ENCODE measurements around the gene POMC.
"Not testable (repeated sequence)": the region's sequence is repeated elsewhere in the genome, so short reads cannot be mapped to it uniquely, and the experiment has no call there.

The POMC gene

DNA sequence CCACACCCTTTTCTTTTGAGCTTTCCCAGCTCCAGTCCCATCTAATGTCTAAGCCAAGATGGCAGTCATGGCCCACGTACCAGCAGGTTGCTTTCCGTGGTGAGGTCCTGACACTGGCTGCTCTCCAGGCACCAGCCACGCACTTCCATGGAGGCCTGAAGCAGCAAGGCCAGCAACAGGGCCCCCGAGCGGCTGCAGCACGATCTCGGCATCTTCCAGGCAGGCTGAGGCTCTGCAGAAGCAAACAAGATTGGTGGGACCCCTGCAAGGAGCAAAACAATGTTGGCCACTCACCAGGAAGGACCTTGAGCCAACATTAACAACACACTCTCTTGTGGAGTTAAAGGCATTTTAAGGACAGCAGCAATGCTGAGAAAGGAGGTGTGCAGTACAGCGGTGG, 3.8 kb downstream of the POMC start:
- Histone ChIP-seq H2BK5ac (ENCODE audit: low read length) (no peak overlapping the region), H3K4me2 (ENCODE audit: low read length) (no peak overlapping the region), H3K4ac (ENCODE audit: low read depth, low read length) (no peak overlapping the region), H3K9ac (ENCODE audit: low read length) (no peak overlapping the region), H3K56ac (ENCODE audit: low read length) (no peak overlapping the region), H2BK120ac (ENCODE audit: low read depth, low read length) (no peak overlapping the region), H3K79me2 (ENCODE audit: control insufficient read depth, insufficient read depth, low read length) (no peaks in the 10 kb centered on the region), H3K36me3 (ENCODE audit: control insufficient read depth, insufficient read depth, low read length) (no peaks in the 10 kb centered on the region), H3K4me1 (ENCODE audit: control insufficient read depth, low read depth, low read length) (peaks cover 2% of the 10 kb centered on the region), H4K8ac (ENCODE audit: low read depth, low read length) (no peak overlapping the region), H2BK15ac (replicated peaks; ENCODE audit: low read depth) (no peak overlapping the region), H4K5ac (ENCODE audit: low read length) (no peak overlapping the region), H3K27me3 (ENCODE audit: insufficient read depth, low read length, poor library complexity) (peaks cover 16% of the 10 kb centered on the region), H3K18ac (ENCODE audit: low read length) (no peak overlapping the region), H2AK5ac (ENCODE audit: low read length) (no peak overlapping the region), H3K79me1 (ENCODE audit: low read length) (no peaks in the 10 kb centered on the region), H3K23ac (ENCODE audit: low read length) (no peak overlapping the region), H3K4me3 (ENCODE audit: low read length) (no peak overlapping the region), H3K27ac (ENCODE audit: low read depth, low read length) (no peak overlapping the region)
- WGBS (ENCODE audit: extremely low coverage, insufficient coverage, low lambda C conversion rate) = no CpG with 5 or more reads among the region's 8 CpGs
- DNase-seq = peak; percentile 28

DNA sequence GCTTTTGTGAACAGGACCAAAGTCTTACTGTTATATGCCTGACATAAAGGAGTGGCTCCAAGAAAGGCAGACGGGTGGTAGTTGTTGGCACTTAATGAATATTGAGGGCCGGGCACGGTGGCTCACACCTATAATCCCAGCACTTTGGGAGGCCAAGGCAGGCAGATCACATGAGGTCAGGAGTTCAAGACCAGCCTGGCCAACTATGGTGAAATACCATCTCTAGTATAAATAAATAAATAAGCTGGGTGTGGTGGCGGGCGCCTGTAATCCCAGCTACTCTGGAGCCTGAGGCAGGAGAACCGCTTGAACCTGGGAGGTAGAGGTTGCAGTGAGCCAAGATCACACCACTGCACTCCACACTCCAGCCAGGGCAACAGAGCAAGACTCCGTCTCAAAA, 6.3 kb downstream of the POMC start:
- not testable (repeated sequence) for H2BK5ac ChIP-seq (ENCODE audit: low read length); H3K56ac ChIP-seq (ENCODE audit: low read length); H3K79me1 ChIP-seq (ENCODE audit: low read length); H3K27ac ChIP-seq (ENCODE audit: low read depth, low read length); H4K5ac ChIP-seq (ENCODE audit: low read length); H3K79me2 ChIP-seq (ENCODE audit: control insufficient read depth, insufficient read depth, low read length); H4K8ac ChIP-seq (ENCODE audit: low read depth, low read length); H3K23ac ChIP-seq (ENCODE audit: low read length); H3K9ac ChIP-seq (ENCODE audit: low read length); H3K4me1 ChIP-seq (ENCODE audit: control insufficient read depth, low read depth, low read length); H2BK120ac ChIP-seq (ENCODE audit: low read depth, low read length); H3K36me3 ChIP-seq (ENCODE audit: control insufficient read depth, insufficient read depth, low read length); H3K4me3 ChIP-seq (ENCODE audit: low read length); H3K18ac ChIP-seq (ENCODE audit: low read length); H2BK15ac ChIP-seq (replicated peaks; ENCODE audit: low read depth); DNase-seq; H3K4ac ChIP-seq (ENCODE audit: low read depth, low read length); H3K4me2 ChIP-seq (ENCODE audit: low read length); H3K27me3 ChIP-seq (ENCODE audit: insufficient read depth, low read length, poor library complexity); H2AK5ac ChIP-seq (ENCODE audit: low read length)
- no CpG with 5 or more reads among the region's 7 CpGs for WGBS (ENCODE audit: extremely low coverage, insufficient coverage, low lambda C conversion rate)

DNA sequence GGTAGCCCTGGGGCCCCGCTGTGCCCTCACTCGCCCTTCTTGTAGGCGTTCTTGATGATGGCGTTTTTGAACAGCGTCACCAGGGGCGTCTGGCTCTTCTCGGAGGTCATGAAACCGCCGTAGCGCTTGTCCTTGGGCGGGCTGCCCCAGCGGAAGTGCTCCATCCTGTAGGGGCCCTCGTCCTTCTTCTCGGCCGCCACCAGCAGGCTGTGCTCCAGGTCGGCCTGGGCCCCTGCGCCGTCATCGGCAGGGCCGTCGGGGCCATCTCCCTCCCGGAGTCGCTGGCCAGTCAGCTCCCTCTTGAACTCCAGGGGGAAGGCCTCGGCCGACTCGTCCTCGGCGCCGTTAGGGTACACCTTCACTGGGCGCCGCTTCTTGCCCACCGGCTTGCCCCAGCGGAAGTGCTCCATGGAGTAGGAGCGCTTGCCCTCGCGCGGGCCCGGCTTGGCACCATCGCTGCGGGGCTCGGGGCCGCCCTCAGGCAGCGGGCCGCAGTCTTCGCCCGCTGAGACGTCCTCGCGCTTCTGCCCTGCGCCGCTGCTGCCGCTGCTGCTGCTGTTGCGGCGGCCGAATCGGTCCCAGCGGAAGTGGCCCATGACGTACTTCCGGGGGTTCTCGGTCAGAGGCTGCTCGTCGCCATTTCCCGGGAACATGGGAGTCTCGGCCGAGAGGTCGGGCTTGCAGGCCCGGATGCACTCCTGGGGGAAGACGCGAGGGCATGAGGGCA, 7.2 kb downstream of the POMC start:
- WGBS (ENCODE audit: extremely low coverage, insufficient coverage, low lambda C conversion rate) = no CpG with 5 or more reads among the region's 69 CpGs
- H3K18ac ChIP-seq (ENCODE audit: low read length) = no peak overlapping the region
- H3K36me3 ChIP-seq (ENCODE audit: control insufficient read depth, insufficient read depth, low read length) = no peaks in the 10 kb centered on the region
- no peak overlapping the region for H3K4me2 ChIP-seq (ENCODE audit: low read length)
- no peak overlapping the region for H4K8ac ChIP-seq (ENCODE audit: low read depth, low read length)
- H3K56ac ChIP-seq (ENCODE audit: low read length) = peak overlapping the region; percentile 52
- peak; percentile 42 for DNase-seq
- no peak overlapping the region for H4K5ac ChIP-seq (ENCODE audit: low read length)
- H2BK5ac ChIP-seq (ENCODE audit: low read length) = no peak overlapping the region
- H2AK5ac ChIP-seq (ENCODE audit: low read length) = no peak overlapping the region
- no peak overlapping the region for H2BK15ac ChIP-seq (replicated peaks; ENCODE audit: low read depth)
- no peak overlapping the region for H3K23ac ChIP-seq (ENCODE audit: low read length)
- no peaks in the 10 kb centered on the region for H3K79me2 ChIP-seq (ENCODE audit: control insufficient read depth, insufficient read depth, low read length)
- no peak overlapping the region for H3K9ac ChIP-seq (ENCODE audit: low read length)
- H3K4me3 ChIP-seq (ENCODE audit: low read length) = no peak overlapping the region
- no peak overlapping the region for H3K27ac ChIP-seq (ENCODE audit: low read depth, low read length)
- H3K79me1 ChIP-seq (ENCODE audit: low read length) = no peaks in the 10 kb centered on the region
- no peak overlapping the region for H2BK120ac ChIP-seq (ENCODE audit: low read depth, low read length)
- H3K4ac ChIP-seq (ENCODE audit: low read depth, low read length) = no peak overlapping the region
- H3K27me3 ChIP-seq (ENCODE audit: insufficient read depth, low read length, poor library complexity) = no peaks in the 10 kb centered on the region
- peaks cover 2% of the 10 kb centered on the region for H3K4me1 ChIP-seq (ENCODE audit: control insufficient read depth, low read depth, low read length)

DNA sequence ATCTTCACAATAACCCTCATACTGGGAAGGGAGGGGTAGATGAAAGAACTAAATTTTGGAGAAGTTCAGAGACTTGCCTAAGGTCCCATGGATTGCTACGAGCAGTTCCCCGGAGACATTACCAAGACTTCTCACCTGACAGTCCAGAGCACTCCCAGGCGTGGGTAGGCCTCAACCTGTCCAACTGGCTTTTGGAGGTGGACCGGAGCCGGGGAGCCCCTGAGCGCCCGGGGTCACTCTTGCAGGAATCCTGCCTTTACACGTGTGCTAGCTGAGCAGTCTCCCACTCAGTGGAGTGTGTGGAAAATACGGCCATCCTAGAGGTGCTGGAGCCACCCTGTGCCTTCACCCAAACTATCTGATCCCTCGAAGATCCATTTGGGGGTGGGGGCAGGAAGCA, 8.0 kb downstream of the POMC start:
- Histone ChIP-seq H3K79me2 (ENCODE audit: control insufficient read depth, insufficient read depth, low read length) (no peaks in the 10 kb centered on the region), H3K79me1 (ENCODE audit: low read length) (no peaks in the 10 kb centered on the region), H3K18ac (ENCODE audit: low read length) (no peak overlapping the region), H2AK5ac (ENCODE audit: low read length) (no peak overlapping the region), H3K36me3 (ENCODE audit: control insufficient read depth, insufficient read depth, low read length) (no peaks in the 10 kb centered on the region), H3K4me3 (ENCODE audit: low read length) (no peak overlapping the region), H3K4me1 (ENCODE audit: control insufficient read depth, low read depth, low read length) (peaks cover 2% of the 10 kb centered on the region), H2BK15ac (replicated peaks; ENCODE audit: low read depth) (no peak overlapping the region), H2BK120ac (ENCODE audit: low read depth, low read length) (no peak overlapping the region), H3K56ac (ENCODE audit: low read length) (peak overlapping the region; percentile 39), H3K27me3 (ENCODE audit: insufficient read depth, low read length, poor library complexity) (no peaks in the 10 kb centered on the region), H3K4ac (ENCODE audit: low read depth, low read length) (no peak overlapping the region), H3K9ac (ENCODE audit: low read length) (no peak overlapping the region), H4K5ac (ENCODE audit: low read length) (no peak overlapping the region), H3K4me2 (ENCODE audit: low read length) (no peak overlapping the region), H4K8ac (ENCODE audit: low read depth, low read length) (no peak overlapping the region), H3K27ac (ENCODE audit: low read depth, low read length) (no peak overlapping the region), H3K23ac (ENCODE audit: low read length) (no peak overlapping the region), H2BK5ac (ENCODE audit: low read length) (no peak overlapping the region)
- no peak for DNase-seq
- WGBS (ENCODE audit: extremely low coverage, insufficient coverage, low lambda C conversion rate) = no CpG with 5 or more reads among the region's 10 CpGs

DNA sequence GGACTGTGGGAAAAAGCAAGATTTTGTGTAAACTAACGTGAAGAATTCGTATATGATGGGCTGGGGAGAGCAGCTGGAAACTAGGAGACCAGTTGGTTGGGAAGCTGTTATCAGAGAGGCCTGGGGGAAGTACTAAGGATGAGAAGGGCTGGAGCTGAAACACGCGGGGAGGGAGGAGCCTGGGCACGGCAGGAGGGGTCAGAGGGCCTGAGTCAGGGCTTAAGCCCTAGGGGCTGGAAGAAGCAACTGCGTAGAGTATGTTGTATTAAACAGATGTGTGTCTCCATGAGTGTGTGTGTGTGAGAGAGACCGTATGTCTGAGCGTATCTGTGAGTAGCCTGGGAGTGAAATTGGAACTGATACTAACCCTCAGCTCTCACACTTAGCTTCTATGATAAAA, 8.4 kb downstream of the POMC start:
- H3K4me3 ChIP-seq (ENCODE audit: low read length) = no peak overlapping the region
- H3K36me3 ChIP-seq (ENCODE audit: control insufficient read depth, insufficient read depth, low read length) = no peaks in the 10 kb centered on the region
- H2AK5ac ChIP-seq (ENCODE audit: low read length) = no peak overlapping the region
- H2BK120ac ChIP-seq (ENCODE audit: low read depth, low read length) = no peak overlapping the region
- H3K27me3 ChIP-seq (ENCODE audit: insufficient read depth, low read length, poor library complexity) = no peaks in the 10 kb centered on the region
- H3K23ac ChIP-seq (ENCODE audit: low read length) = peak overlapping the region; percentile 80
- no peak overlapping the region for H2BK15ac ChIP-seq (replicated peaks; ENCODE audit: low read depth)
- H2BK5ac ChIP-seq (ENCODE audit: low read length) = no peak overlapping the region
- DNase-seq = peak; percentile 92
- no peak overlapping the region for H3K27ac ChIP-seq (ENCODE audit: low read depth, low read length)
- H3K4ac ChIP-seq (ENCODE audit: low read depth, low read length) = no peak overlapping the region
- H3K9ac ChIP-seq (ENCODE audit: low read length) = no peak overlapping the region
- H4K8ac ChIP-seq (ENCODE audit: low read depth, low read length) = no peak overlapping the region
- H3K4me1 ChIP-seq (ENCODE audit: control insufficient read depth, low read depth, low read length) = peaks cover 2% of the 10 kb centered on the region
- no peak overlapping the region for H3K56ac ChIP-seq (ENCODE audit: low read length)
- H4K5ac ChIP-seq (ENCODE audit: low read length) = no peak overlapping the region
- H3K4me2 ChIP-seq (ENCODE audit: low read length) = no peak overlapping the region
- H3K18ac ChIP-seq (ENCODE audit: low read length) = no peak overlapping the region
- no peaks in the 10 kb centered on the region for H3K79me1 ChIP-seq (ENCODE audit: low read length)
- H3K79me2 ChIP-seq (ENCODE audit: control insufficient read depth, insufficient read depth, low read length) = no peaks in the 10 kb centered on the region
- WGBS (ENCODE audit: extremely low coverage, insufficient coverage, low lambda C conversion rate) = no CpG with 5 or more reads among the region's 8 CpGs
